Endothelial cell of umbilical vein (primary cell): ENCODE measurements around the gene TEAD4.

Experiments used
- EZH2 ChIP-seq: IDR thresholded peaks from 2 replicates; pipeline ENCODE4 v1.6.1; 2012; ENCODE audit warnings: borderline replicate concordance, low read depth, mild to moderate bottlenecking, moderate library complexity, low read length, inconsistent platforms; ENCODE audit not compliant: severe bottlenecking
- POLR2AphosphoS5 ChIP-seq: IDR thresholded peaks from 2 replicates; pipeline ENCODE4 v1.6.1; 2012; ENCODE audit warnings: low read depth, mild to moderate bottlenecking, control low read depth, low read length, moderate library complexity; ENCODE audit not compliant: insufficient read depth
- TF ChIP-seq, protein P1 (sequence below), 2 donors: IDR thresholded peaks; 1 replicate in 1 of 2; 2 replicates in 1 of 2; pipeline ENCODE4 v1.5.1; 2011; ENCODE audit warnings: low read length in 2 of 2, mild to moderate bottlenecking in 2 of 2, moderate library complexity in 2 of 2, control low read depth in 1 of 2, inconsistent platforms in 1 of 2, low read depth in 1 of 2; ENCODE audit not compliant: insufficient read depth in 1 of 2; ENCODE audit errors: extremely low read depth in 1 of 2

DNA sequence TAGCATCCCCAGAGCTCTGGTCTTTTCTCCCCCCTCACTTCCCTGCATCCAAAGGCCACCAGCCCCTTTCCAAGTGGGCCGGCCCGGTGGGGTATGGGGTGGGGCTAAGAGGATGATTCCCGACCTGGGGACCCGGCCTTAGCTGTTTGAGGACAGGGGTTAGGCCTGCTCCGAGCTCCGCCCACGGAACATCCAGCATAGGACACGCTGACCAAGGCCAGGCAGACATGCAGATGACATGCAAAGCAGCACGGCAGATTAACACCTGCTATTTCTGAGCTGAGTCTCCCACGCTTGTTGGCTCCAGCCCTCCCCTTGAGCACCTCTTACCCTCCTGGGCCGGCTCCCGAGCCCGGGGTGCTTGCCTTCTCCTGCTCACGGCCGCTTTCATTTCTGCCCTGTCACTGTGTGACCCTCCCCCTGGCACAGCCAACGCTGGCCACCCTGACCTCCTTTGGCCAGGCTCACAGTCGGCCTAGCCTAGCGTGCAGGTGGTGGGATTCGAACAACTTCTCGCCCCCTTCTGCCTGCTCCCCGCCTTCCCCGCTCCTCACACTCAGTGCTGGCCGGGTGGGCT is 40.2 kb downstream of the TEAD4 start:
- TF ChIP-seq, protein P1, sequence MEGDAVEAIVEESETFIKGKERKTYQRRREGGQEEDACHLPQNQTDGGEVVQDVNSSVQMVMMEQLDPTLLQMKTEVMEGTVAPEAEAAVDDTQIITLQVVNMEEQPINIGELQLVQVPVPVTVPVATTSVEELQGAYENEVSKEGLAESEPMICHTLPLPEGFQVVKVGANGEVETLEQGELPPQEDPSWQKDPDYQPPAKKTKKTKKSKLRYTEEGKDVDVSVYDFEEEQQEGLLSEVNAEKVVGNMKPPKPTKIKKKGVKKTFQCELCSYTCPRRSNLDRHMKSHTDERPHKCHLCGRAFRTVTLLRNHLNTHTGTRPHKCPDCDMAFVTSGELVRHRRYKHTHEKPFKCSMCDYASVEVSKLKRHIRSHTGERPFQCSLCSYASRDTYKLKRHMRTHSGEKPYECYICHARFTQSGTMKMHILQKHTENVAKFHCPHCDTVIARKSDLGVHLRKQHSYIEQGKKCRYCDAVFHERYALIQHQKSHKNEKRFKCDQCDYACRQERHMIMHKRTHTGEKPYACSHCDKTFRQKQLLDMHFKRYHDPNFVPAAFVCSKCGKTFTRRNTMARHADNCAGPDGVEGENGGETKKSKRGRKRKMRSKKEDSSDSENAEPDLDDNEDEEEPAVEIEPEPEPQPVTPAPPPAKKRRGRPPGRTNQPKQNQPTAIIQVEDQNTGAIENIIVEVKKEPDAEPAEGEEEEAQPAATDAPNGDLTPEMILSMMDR (IDR thresholded peaks at IDR 0.05; ENCODE audit: extremely low read depth in 1 of 2, insufficient read depth in 1 of 2, low read depth in 1 of 2, low read length in 2 of 2), result no peak
- TF ChIP-seq EZH2 (no peak), POLR2AphosphoS5 (no peak)
